Measurements from ENCODE around the gene PHF3. TPM values are rescaled to one million over a fixed set of nuclear protein-coding genes. Genes with fewer than 3 reads are reported as not detected.

PHF3 gene
- total RNA-seq, 1 experiment from 2014 or later, result 46.4 TPM

GRCh38 chr6:63683071-63683603 lies 47.5 kb downstream of the PHF3 start:
- no peaks in the 10 kb centered on the region for H3K27me3 Mint-ChIP-seq (ENCODE audit: insufficient read depth, unreplicated experiment)
- BruUV-seq (replicated peaks), result no TSS peak
- POLR2A ChIA-PET, result interaction anchor here (1.1 to 1.9 kb wide), 5 partner anchors 9 to 48 kb away, joined by 3 to 5 read pairs (median 5); partner anchors contain the start of gene PHF3
- no peaks in the 10 kb centered on the region for H3K9me3 Mint-ChIP-seq (ENCODE audit: unreplicated experiment)
- no peak overlapping the region for H3K27ac Mint-ChIP-seq (ENCODE audit: low read depth, unreplicated experiment)
- no peak for DNase-seq (ENCODE audit: unreplicated experiment)
- intact Hi-C loops (cut with micrococcal nuclease), result loop anchor here (5.0 kb wide), 1 partner anchor 46 kb away; the partner anchor contains the start of gene PHF3
- CTCF ChIA-PET, result interaction anchor here (0.5 to 5.3 kb wide), 3 partner anchors 82 to 752 kb away, joined by 3 to 26 read pairs (median 4); no protein-coding TSS in a partner anchor
- no peak overlapping the region for H3K4me3 Mint-ChIP-seq (ENCODE audit: unreplicated experiment)
- TF ChIP-seq, protein P1, sequence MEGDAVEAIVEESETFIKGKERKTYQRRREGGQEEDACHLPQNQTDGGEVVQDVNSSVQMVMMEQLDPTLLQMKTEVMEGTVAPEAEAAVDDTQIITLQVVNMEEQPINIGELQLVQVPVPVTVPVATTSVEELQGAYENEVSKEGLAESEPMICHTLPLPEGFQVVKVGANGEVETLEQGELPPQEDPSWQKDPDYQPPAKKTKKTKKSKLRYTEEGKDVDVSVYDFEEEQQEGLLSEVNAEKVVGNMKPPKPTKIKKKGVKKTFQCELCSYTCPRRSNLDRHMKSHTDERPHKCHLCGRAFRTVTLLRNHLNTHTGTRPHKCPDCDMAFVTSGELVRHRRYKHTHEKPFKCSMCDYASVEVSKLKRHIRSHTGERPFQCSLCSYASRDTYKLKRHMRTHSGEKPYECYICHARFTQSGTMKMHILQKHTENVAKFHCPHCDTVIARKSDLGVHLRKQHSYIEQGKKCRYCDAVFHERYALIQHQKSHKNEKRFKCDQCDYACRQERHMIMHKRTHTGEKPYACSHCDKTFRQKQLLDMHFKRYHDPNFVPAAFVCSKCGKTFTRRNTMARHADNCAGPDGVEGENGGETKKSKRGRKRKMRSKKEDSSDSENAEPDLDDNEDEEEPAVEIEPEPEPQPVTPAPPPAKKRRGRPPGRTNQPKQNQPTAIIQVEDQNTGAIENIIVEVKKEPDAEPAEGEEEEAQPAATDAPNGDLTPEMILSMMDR (IDR thresholded peaks at IDR 0.05; ENCODE audit: unreplicated experiment), result no peak
- peaks cover 55% of the 10 kb centered on the region for H3K36me3 Mint-ChIP-seq (ENCODE audit: insufficient read depth, unreplicated experiment)
- H3K4me1 Mint-ChIP-seq (ENCODE audit: insufficient read depth, unreplicated experiment), result peaks cover 6% of the 10 kb centered on the region

GRCh38 chr6:63685446-63686379 lies 50.1 kb downstream of the PHF3 start:
- ChIA-PET POLR2A (interaction anchor here (0.7 to 0.8 kb wide), 2 partner anchors 49 to 107 kb away, joined by 3 read pairs; no protein-coding TSS in a partner anchor), CTCF (interaction anchor here (0.6 to 5.3 kb wide), 7 partner anchors 13 to 333 kb away, joined by 3 to 26 read pairs (median 3); no protein-coding TSS in a partner anchor)
- Mint-ChIP-seq H3K27me3 (ENCODE audit: insufficient read depth, unreplicated experiment) (no peaks in the 10 kb centered on the region), H3K27ac (ENCODE audit: low read depth, unreplicated experiment) (no peak overlapping the region), H3K9me3 (ENCODE audit: unreplicated experiment) (no peaks in the 10 kb centered on the region), H3K36me3 (ENCODE audit: insufficient read depth, unreplicated experiment) (peaks cover 49% of the 10 kb centered on the region), H3K4me1 (ENCODE audit: insufficient read depth, unreplicated experiment) (no peaks in the 10 kb centered on the region), H3K4me3 (ENCODE audit: unreplicated experiment) (no peak overlapping the region)
- TF ChIP-seq, protein P1 (IDR thresholded peaks at IDR 0.05; ENCODE audit: unreplicated experiment), result no peak
- BruUV-seq (replicated peaks), result no TSS peak
- DNase-seq (ENCODE audit: unreplicated experiment), result no peak
- intact Hi-C loops (cut with micrococcal nuclease), result loop anchor here (5.0 kb wide), 1 partner anchor 333 kb away; no protein-coding TSS in a partner anchor

- CTCF ChIA-PET, result interaction anchor here (0.7 to 1.2 kb wide), 3 partner anchors 40 to 337 kb away, joined by 3 to 4 read pairs (median 3); no protein-coding TSS in a partner anchor
- TF ChIP-seq, protein P1 (IDR thresholded peaks at IDR 0.05; ENCODE audit: unreplicated experiment), result no peak
These were observed 53.8 kb downstream of the PHF3 start for GRCh38 chr6:63689421-63689820.

DNA sequence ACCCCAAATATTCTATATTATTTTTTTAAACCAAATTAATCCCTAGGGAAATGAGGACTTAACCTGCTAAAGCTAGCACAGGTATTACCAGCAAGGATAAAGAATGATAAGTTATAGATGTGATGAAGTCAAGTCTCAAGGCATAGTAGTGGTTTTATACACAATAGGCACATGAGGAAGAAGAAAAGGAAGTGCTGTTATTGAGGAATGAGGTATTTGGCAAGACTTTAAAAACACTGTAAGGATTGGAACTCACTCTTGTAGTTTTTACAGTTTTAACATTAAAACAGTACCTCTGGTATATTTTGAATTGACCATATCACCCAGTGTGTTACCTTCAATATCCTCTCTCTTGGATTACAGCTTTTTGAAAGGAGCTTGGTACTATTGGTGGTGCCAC lies 54.6 kb downstream of the PHF3 start:
- intact Hi-C loops (cut with micrococcal nuclease), result no loop called here
- POLR2A ChIA-PET, result interaction anchor here (0.9 kb wide), 2 partner anchors 9 to 13 kb away, joined by 3 read pairs; no protein-coding TSS in a partner anchor
- Mint-ChIP-seq H3K4me1 (ENCODE audit: insufficient read depth, unreplicated experiment) (no peaks in the 10 kb centered on the region), H3K27me3 (ENCODE audit: insufficient read depth, unreplicated experiment) (no peaks in the 10 kb centered on the region), H3K27ac (ENCODE audit: low read depth, unreplicated experiment) (no peak overlapping the region), H3K36me3 (ENCODE audit: insufficient read depth, unreplicated experiment) (peaks cover 37% of the 10 kb centered on the region), H3K9me3 (ENCODE audit: unreplicated experiment) (no peaks in the 10 kb centered on the region), H3K4me3 (ENCODE audit: unreplicated experiment) (no peak overlapping the region)
- no peak for DNase-seq (ENCODE audit: unreplicated experiment)
- TF ChIP-seq, protein P1 (IDR thresholded peaks at IDR 0.05; ENCODE audit: unreplicated experiment), result no peak
- CTCF ChIA-PET, result interaction anchor here (0.7 to 1.1 kb wide), 4 partner anchors 71 to 338 kb away, joined by 3 read pairs; no protein-coding TSS in a partner anchor
- BruUV-seq (replicated peaks), result no TSS peak

More at GRCh38 chr6:63689421-63689820, 53.8 kb downstream of the PHF3 start:
- no peaks in the 10 kb centered on the region for H3K9me3 Mint-ChIP-seq (ENCODE audit: unreplicated experiment)
- H3K27ac Mint-ChIP-seq (ENCODE audit: low read depth, unreplicated experiment), result no peak overlapping the region
- intact Hi-C loops (cut with micrococcal nuclease), result loop anchor here (2.0 to 5.0 kb wide), 2 partner anchors 75 to 337 kb away; no protein-coding TSS in a partner anchor
- POLR2A ChIA-PET, result no interaction called here
- H3K4me3 Mint-ChIP-seq (ENCODE audit: unreplicated experiment), result no peak overlapping the region
- no peak for DNase-seq (ENCODE audit: unreplicated experiment)
- peaks cover 45% of the 10 kb centered on the region for H3K36me3 Mint-ChIP-seq (ENCODE audit: insufficient read depth, unreplicated experiment)
- BruUV-seq (replicated peaks), result no TSS peak
- H3K27me3 Mint-ChIP-seq (ENCODE audit: insufficient read depth, unreplicated experiment), result no peaks in the 10 kb centered on the region
- H3K4me1 Mint-ChIP-seq (ENCODE audit: insufficient read depth, unreplicated experiment), result no peaks in the 10 kb centered on the region

Measured in MCF 10A (cell line).